Measurements from ENCODE around the gene C11orf68.

The C11orf68 gene

GRCh38 chr11:65888163-65888814, 30.6 kb downstream of the C11orf68 start, which contains the start of gene FIBP:
FIBP (minus strand) TSS chr11:65888471; CDS start chr11:65888418, 53 bp downstream.
- peak; percentile 81 for DNase-seq

- no peak for DNase-seq
Measured at GRCh38 chr11:65887723-65888162, 31.1 kb downstream of the C11orf68 start.

- DNase-seq: no peak
Measured at GRCh38 chr11:65886826-65887722, 31.8 kb downstream of the C11orf68 start.

GRCh38 chr11:65885808-65886536, 32.9 kb downstream of the C11orf68 start:
- no peak for DNase-seq

GRCh38 chr11:65885231-65885630, 33.6 kb downstream of the C11orf68 start:
- DNase-seq: no peak

- DNase-seq: peak; percentile 35
Measured at GRCh38 chr11:65884716-65885092, 34.2 kb downstream of the C11orf68 start.

- no peak for DNase-seq
Measured at GRCh38 chr11:65883786-65884715, 34.8 kb downstream of the C11orf68 start.

- no peak for DNase-seq
Measured at GRCh38 chr11:65883058-65883761, 35.7 kb downstream of the C11orf68 start.

- no peak for DNase-seq
Measured at GRCh38 chr11:65882120-65883057, 36.5 kb downstream of the C11orf68 start.

- no peak for DNase-seq
Measured at GRCh38 chr11:65880844-65881421, 37.9 kb downstream of the C11orf68 start.

- DNase-seq: no peak
Measured at GRCh38 chr11:65880027-65880426, 38.8 kb downstream of the C11orf68 start.

GRCh38 chr11:65879617-65880016, 39.2 kb downstream of the C11orf68 start, which contains the start of gene CTSW:
CTSW (plus strand) TSS chr11:65879837; CDS start chr11:65879855, 18 bp downstream.
- no peak for DNase-seq

- DNase-seq: peak; percentile 64
Measured at GRCh38 chr11:65873318-65874156, 45.3 kb downstream of the C11orf68 start.

- DNase-seq: no peak
Measured at GRCh38 chr11:65872586-65873317, 46.1 kb downstream of the C11orf68 start, which contains the start of gene EFEMP2. EFEMP2 (minus strand) TSS chr11:65872800; CDS start chr11:65872354, 446 bp downstream.

GRCh38 chr11:65871811-65872548, 46.9 kb downstream of the C11orf68 start:
- DNase-seq: no peak

- no peak for DNase-seq
Measured at GRCh38 chr11:65870706-65871681, 47.9 kb downstream of the C11orf68 start.

Measured in NCI-H2029 treated with DMSO at 0.1 percent for 48 hours (cell line).